OCI-LY7 (cell line): ENCODE measurements around the gene PDIA2. TPM values are rescaled to one million over a fixed set of nuclear protein-coding genes. Genes with fewer than 3 reads are reported as not detected.

Experiments
- BruUV-seq: library from RNA; stranded (reverse); fragments of 400-500 nt; replicated peaks from 2 replicates; lab custom pipeline; 2021; lab: Mats Ljungman, UMichigan
- CTCF ChIA-PET: fragments of 300-600 bp; sonication (Branson Sonifier 250); formaldehyde crosslinking; loops from one replicate; lab custom pipeline; 2022; ENCODE audit warnings: antibody characterized with exemption; ENCODE audit not compliant: unreplicated experiment; lab: Charles Lee
- POLR2A ChIA-PET: fragments of 300-600 bp; sonication (Branson Sonifier 250); formaldehyde crosslinking; loops from one replicate; lab custom pipeline; 2022; ENCODE audit warnings: antibody characterized with exemption; lab: Charles Lee
- DNase-seq: peaks from one replicate; pipeline ENCODE4 v3.0.0-alpha.2; 2015; ENCODE audit warnings: low spot score
- H2AFZ ChIP-seq: fragments of 200-600 bp; sonication (generic), shearing (Covaris generic); 2 replicates; pipeline ENCODE4 v1.6.1; 2014; ENCODE audit warnings: mild to moderate bottlenecking, antibody characterized with exemption, low read length, moderate library complexity
- H3K27ac ChIP-seq: fragments of 200-600 bp; sonication (generic); 2 replicates; pipeline ENCODE4 v1.5.1; 2014; ENCODE audit warnings: mixed run types, low read depth, mild to moderate bottlenecking, moderate library complexity, low read length, inconsistent platforms; ENCODE audit not compliant: poor library complexity, severe bottlenecking
- H3K36me3 ChIP-seq: fragments of 200-600 bp; sonication (generic); 2 replicates; pipeline ENCODE4 v1.6.1; 2014; ENCODE audit warnings: mild to moderate bottlenecking, antibody characterized with exemption, low read length, moderate library complexity, mixed read lengths; ENCODE audit not compliant: insufficient read depth
- H3K4me1 ChIP-seq: fragments of 200-600 bp; sonication (generic); 2 replicates; pipeline ENCODE4 v1.5.1; 2014; ENCODE audit warnings: mild to moderate bottlenecking, low read length; ENCODE audit not compliant: insufficient read depth, poor library complexity, severe bottlenecking
- H3K4me2 ChIP-seq: fragments of 200-600 bp; sonication (generic); 2 replicates; pipeline ENCODE4 v1.6.1; 2014; ENCODE audit warnings: mild to moderate bottlenecking, low read length
- H3K4me3 ChIP-seq: fragments of 200-600 bp; sonication (generic); 2 replicates; pipeline ENCODE4 v1.5.1; 2014; ENCODE audit warnings: mild to moderate bottlenecking, low read depth, low read length; ENCODE audit not compliant: poor library complexity, severe bottlenecking
- H3K79me2 ChIP-seq: fragments of 200-600 bp; sonication (generic); 2 replicates; pipeline ENCODE4 v1.6.1; 2016; ENCODE audit warnings: low read depth, mild to moderate bottlenecking, low read length, moderate library complexity, mixed read lengths; ENCODE audit not compliant: insufficient read depth
- H3K9me2 ChIP-seq: fragments of 200-600 bp; sonication (generic); 2 replicates; pipeline ENCODE4 v1.6.1; 2016; ENCODE audit warnings: mild to moderate bottlenecking, low read length, mixed read lengths; ENCODE audit not compliant: insufficient read depth
- H3K9me3 ChIP-seq: fragments of 200-600 bp; sonication (generic); 2 replicates; pipeline ENCODE4 v1.6.1; 2014; ENCODE audit warnings: mild to moderate bottlenecking, mixed run types, low read length, mixed read lengths
- H4K20me1 ChIP-seq: fragments of 200-600 bp; sonication (generic); 2 replicates; pipeline ENCODE4 v1.6.1; 2014; ENCODE audit warnings: mild to moderate bottlenecking, antibody characterized with exemption, low read length, moderate library complexity, mixed read lengths; ENCODE audit not compliant: insufficient read depth
- EZH2phosphoT487 ChIP-seq: fragments of 200-600 bp; sonication (generic); IDR thresholded peaks from 2 replicates; pipeline ENCODE4 v1.6.1; 2018; ENCODE audit warnings: low read depth, borderline replicate concordance, mild to moderate bottlenecking, mixed run types, antibody characterized with exemption, low read length, moderate library complexity, mixed read lengths
- intact Hi-C: fragments of 100-400 bp; cut with micrococcal nuclease; formaldehyde crosslinking; loops from one replicate; pipeline ENCODE4 v1.10.0; 2022; ENCODE audit not compliant: unreplicated experiment
- total RNA-seq, 2 experiments: library from RNA; depleted of rRNA in 1 of 2; stranded (reverse); fragments of >200 nt in 1 of 2; shearing (Covaris generic) in 1 of 2; gene quantifications; 2 replicates each; pipeline ENCODE4 v1.2.3, GENCODE V29; 2014 to 2022
- TF ChIP-seq, protein P1 (sequence below): fragments of 200-600 bp; sonication (generic); conservative IDR thresholded peaks from 2 replicates; pipeline ENCODE4 v1.5.1; 2014; ENCODE audit warnings: mild to moderate bottlenecking, antibody characterized with exemption, low read length, moderate library complexity, mixed read lengths

The PDIA2 gene
- total RNA-seq, 2 experiments from 2014 or later = not detected

DNA sequence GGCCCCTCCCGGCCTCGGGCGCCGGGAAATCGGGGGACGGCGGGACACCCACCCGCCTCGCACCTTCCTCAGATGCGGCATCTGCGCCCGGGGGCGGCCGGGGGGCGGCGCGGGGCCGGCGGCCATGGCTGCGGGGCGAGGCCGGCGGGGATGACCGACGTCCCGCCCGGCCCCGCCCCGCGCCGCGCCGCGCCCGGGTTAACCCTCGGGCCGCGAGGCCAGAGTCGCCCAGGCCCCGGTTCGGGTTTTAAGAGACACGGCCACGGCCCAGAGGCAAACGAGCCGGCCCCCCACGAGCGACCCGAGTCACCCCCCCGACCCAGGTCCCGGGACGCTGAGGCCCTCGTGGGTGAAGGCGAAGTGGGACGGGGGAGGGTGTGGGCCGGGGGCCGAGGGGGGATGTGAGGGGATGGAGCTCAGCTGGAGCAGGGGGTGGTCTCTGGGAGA lies 7.2 kb upstream of the PDIA2 start, which contains the start of gene RGS11:
RGS11 (minus strand) TSS at position 159 of the 447 bp plus-strand sequence; CDS start at position 126, 33 bp downstream.
- DNase-seq = no peak
- Histone ChIP-seq H2AFZ (no peak within 1 kb of the TSS), H3K9me2 (no peaks in the 10 kb centered on the region), H3K79me2 (no peaks in the 10 kb centered on the region), H3K4me1 (no peaks in the 10 kb centered on the region), H3K4me3 (no peak within 1 kb of the TSS), H3K36me3 (no peaks in the 10 kb centered on the region), H3K27ac (no peak within 1 kb of the TSS), H3K9me3 (no peaks in the 10 kb centered on the region), H3K4me2 (peak within 1 kb of the TSS; percentile 6; the same call in 1 of the 2 replicates), H4K20me1 (no peaks in the 10 kb centered on the region)
- TF ChIP-seq, protein P1, sequence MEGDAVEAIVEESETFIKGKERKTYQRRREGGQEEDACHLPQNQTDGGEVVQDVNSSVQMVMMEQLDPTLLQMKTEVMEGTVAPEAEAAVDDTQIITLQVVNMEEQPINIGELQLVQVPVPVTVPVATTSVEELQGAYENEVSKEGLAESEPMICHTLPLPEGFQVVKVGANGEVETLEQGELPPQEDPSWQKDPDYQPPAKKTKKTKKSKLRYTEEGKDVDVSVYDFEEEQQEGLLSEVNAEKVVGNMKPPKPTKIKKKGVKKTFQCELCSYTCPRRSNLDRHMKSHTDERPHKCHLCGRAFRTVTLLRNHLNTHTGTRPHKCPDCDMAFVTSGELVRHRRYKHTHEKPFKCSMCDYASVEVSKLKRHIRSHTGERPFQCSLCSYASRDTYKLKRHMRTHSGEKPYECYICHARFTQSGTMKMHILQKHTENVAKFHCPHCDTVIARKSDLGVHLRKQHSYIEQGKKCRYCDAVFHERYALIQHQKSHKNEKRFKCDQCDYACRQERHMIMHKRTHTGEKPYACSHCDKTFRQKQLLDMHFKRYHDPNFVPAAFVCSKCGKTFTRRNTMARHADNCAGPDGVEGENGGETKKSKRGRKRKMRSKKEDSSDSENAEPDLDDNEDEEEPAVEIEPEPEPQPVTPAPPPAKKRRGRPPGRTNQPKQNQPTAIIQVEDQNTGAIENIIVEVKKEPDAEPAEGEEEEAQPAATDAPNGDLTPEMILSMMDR = no peak
- no TSS peak for BruUV-seq
- intact Hi-C loops = no loop called here
- CTCF ChIA-PET = interaction anchor here (0.6 kb wide), 1 partner anchor 77 kb away, joined by 5 read pairs; no protein-coding TSS in a partner anchor
- POLR2A ChIA-PET = no interaction called here

DNA sequence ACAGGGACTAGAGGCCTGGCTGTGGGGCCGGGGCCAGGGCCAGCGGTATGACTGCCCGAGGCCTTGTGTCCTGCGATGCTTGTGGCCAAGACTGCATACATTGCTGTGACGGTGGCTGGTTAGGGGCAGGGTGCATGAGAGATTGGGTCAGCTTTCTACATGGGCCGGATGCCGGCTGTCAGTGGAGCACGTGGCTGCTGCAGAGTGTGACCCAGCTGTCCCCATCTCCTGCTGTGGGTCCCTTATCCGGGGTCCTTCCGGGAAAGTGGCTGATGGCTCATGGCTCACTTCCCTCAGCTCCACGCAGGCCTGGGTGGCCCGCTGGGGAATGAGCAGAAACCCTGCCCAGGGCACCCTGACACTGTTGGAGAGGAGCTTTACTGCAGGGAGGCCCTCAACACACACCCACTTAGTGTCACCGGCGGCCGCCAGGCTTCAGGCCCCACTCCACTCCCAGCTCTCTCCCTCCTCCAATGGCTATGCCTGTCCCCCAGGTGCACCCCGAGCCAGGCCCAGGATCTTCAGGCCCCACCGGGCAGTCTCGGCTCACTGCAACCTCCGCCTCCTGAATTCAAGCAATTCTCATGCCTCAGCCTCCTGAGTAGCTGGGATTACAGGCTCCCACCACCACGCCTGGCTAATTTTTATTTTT lies 6.4 kb upstream of the PDIA2 start:
- H2AFZ ChIP-seq = no peak overlapping the region
- POLR2A ChIA-PET = no interaction called here
- intact Hi-C loops = no loop called here
- no peak overlapping the region for H3K4me3 ChIP-seq
- no peak overlapping the region for H3K4me2 ChIP-seq
- H3K79me2 ChIP-seq = no peaks in the 10 kb centered on the region
- CTCF ChIA-PET = interaction anchor here (0.6 kb wide), 1 partner anchor 76 kb away, joined by 5 read pairs; no protein-coding TSS in a partner anchor
- H3K36me3 ChIP-seq = no peaks in the 10 kb centered on the region
- H3K27ac ChIP-seq = no peak overlapping the region
- no peaks in the 10 kb centered on the region for H3K9me2 ChIP-seq
- no peak for DNase-seq
- BruUV-seq = no TSS peak
- TF ChIP-seq, protein P1 = no peak
- no peak for TF ChIP-seq EZH2phosphoT487
- H4K20me1 ChIP-seq = no peaks in the 10 kb centered on the region
- no peaks in the 10 kb centered on the region for H3K9me3 ChIP-seq
- no peaks in the 10 kb centered on the region for H3K4me1 ChIP-seq

DNA sequence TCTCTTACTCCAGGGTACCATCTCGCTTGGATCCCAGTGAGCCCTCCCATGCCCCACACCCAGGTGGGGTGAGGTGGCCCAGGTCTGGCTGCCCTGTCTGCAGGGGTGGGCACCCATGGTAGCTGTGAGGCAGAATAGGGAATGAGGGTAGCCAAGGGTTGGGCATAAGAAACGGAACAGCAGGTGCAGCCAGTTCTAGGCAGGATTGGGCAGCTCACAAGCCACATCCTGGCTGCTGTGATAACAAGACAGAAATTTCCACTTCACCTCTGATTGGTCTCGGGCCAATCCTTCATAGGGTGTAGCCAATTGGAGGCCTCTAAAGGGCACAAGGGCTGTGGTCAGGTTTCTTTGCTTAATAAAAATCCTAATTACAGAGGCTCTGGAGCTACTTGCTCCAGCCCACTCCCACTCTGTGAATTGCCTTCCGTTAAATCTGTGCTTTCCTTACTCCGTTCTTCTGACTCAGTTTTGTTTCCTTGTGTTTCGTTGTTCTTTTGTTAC lies 4.0 kb upstream of the PDIA2 start:
- intact Hi-C loops = no loop called here
- ChIA-PET POLR2A (no interaction called here), CTCF (no interaction called here)
- no peaks in the 10 kb centered on the region for H3K4me1 ChIP-seq
- no peak overlapping the region for H3K4me3 ChIP-seq
- H3K79me2 ChIP-seq = no peaks in the 10 kb centered on the region
- no peak overlapping the region for H3K4me2 ChIP-seq
- H3K27ac ChIP-seq = no peak overlapping the region
- peak; percentile 49 for DNase-seq
- no peaks in the 10 kb centered on the region for H4K20me1 ChIP-seq
- no TSS peak for BruUV-seq
- TF ChIP-seq EZH2phosphoT487 = no peak
- TF ChIP-seq, protein P1 = no peak
- no peaks in the 10 kb centered on the region for H3K9me2 ChIP-seq
- no peaks in the 10 kb centered on the region for H3K36me3 ChIP-seq
- no peak overlapping the region for H2AFZ ChIP-seq
- no peaks in the 10 kb centered on the region for H3K9me3 ChIP-seq
